B cell (primary cell): ENCODE results near the gene TMEM53. TPM values are rescaled to one million over a fixed set of nuclear protein-coding genes. Genes with fewer than 3 reads are reported as not detected.

Experiments
- ATAC-seq: fragments of 200-7000 bp; cut with Tn5 transposase; one replicate; pipeline ENCODE4 v1.10.0; 2021; ENCODE audit warnings: low read depth, mild to moderate bottlenecking, moderate number of reproducible peaks, moderate library complexity
- CTCF ChIA-PET: fragments of 350-600 bp; sonication (Branson Sonifier 250); formaldehyde crosslinking; loops from one replicate; lab custom pipeline; 2021; ENCODE audit warnings: antibody characterized with exemption, inconsistent platforms; lab: Charles Lee
- POLR2A ChIA-PET: fragments of 350-600 bp; sonication (Branson Sonifier 250); formaldehyde crosslinking; loops from one replicate; lab custom pipeline; 2021; ENCODE audit warnings: antibody characterized with exemption; lab: Charles Lee
- DNase-seq: peaks from one replicate; pipeline ENCODE4 v3.0.0; 2013
- H2AFZ ChIP-seq: 2 replicates; pipeline ENCODE4 v1.6.1; 2012; ENCODE audit warnings: mild to moderate bottlenecking, low read depth, low read length; ENCODE audit not compliant: insufficient read depth, poor library complexity, severe bottlenecking
- H3K27ac ChIP-seq, 2 donors: 1 replicate in 1 of 2; 2 replicates in 1 of 2; pipeline ENCODE4 v1.5.1; 2012 to 2013; ENCODE audit warnings: low read length in 2 of 2, mild to moderate bottlenecking in 2 of 2, moderate library complexity in 1 of 2
- H3K27me3 ChIP-seq, 4 experiments: fragments of 200-600 bp in 1 of 4; sonication (generic) in 1 of 4; replicated peaks in 1 of 4; 1 replicate in 2 of 4; 2 replicates in 2 of 4; pipeline versions ENCODE4 v1.6.1 to v1.7.0; 2013 to 2016; ENCODE audit warnings: low read length in 3 of 4, mild to moderate bottlenecking in 2 of 4, mixed read lengths in 1 of 4, moderate library complexity in 1 of 4; ENCODE audit not compliant: insufficient read depth in 4 of 4, control insufficient read depth in 3 of 4; ENCODE audit errors: control extremely low read depth in 1 of 4
- H3K36me3 ChIP-seq, 2 experiments: replicated peaks in 1 of 2; 1 replicate in 1 of 2; 2 replicates in 1 of 2; pipeline versions ENCODE4 v1.6.1 to v1.7.1; 2013; ENCODE audit warnings: low read length in 1 of 2; ENCODE audit not compliant: insufficient read depth in 2 of 2, control insufficient read depth in 1 of 2; ENCODE audit errors: control extremely low read depth in 1 of 2, extremely low read depth in 1 of 2
- H3K4me1 ChIP-seq, 2 donors: fragments of 200-600 bp in 1 of 2; sonication (generic) in 1 of 2; 1 replicate in 1 of 2; 2 replicates in 1 of 2; pipeline versions ENCODE4 v1.5.1 to v1.6.1; 2013 to 2017; ENCODE audit warnings: low read length in 2 of 2; ENCODE audit not compliant: control insufficient read depth in 2 of 2, insufficient read depth in 2 of 2
- H3K4me2 ChIP-seq: replicated peaks from 2 replicates; pipeline ENCODE3; 2012; ENCODE audit warnings: mild to moderate bottlenecking, low read depth, low read length; ENCODE audit not compliant: poor library complexity, severe bottlenecking
- H3K4me3 ChIP-seq, 5 experiments: fragments of 200-600 bp in 1 of 5; sonication (generic) in 1 of 5; 1 replicate in 3 of 5; 2 replicates in 2 of 5; pipeline versions ENCODE4 v1.5.1 to v1.7.0; 2011 to 2016; ENCODE audit warnings: low read length in 4 of 5, mild to moderate bottlenecking in 4 of 5, low read depth in 2 of 5, control low read depth in 1 of 5, moderate library complexity in 1 of 5; ENCODE audit not compliant: insufficient read depth in 1 of 5; ENCODE audit errors: control extremely low read depth in 1 of 5, extremely low read depth in 1 of 5
- H3K79me2 ChIP-seq: fragments of 200-600 bp; sonication (generic); one replicate; pipeline ENCODE4 v1.6.0; 2016; ENCODE audit warnings: low read length; ENCODE audit not compliant: control insufficient read depth, insufficient read depth
- H3K9ac ChIP-seq: fragments of 200-600 bp; sonication (generic); 2 replicates; pipeline ENCODE4 v1.6.1; 2017; ENCODE audit warnings: mild to moderate bottlenecking, low read length, moderate library complexity
- H3K9me3 ChIP-seq, 3 donors: one replicate each; pipeline versions ENCODE4 v1.6.1 to v1.7.1; 2013; ENCODE audit warnings: low read length in 2 of 3; ENCODE audit not compliant: control insufficient read depth in 2 of 3, insufficient read depth in 1 of 3; ENCODE audit errors: control extremely low read depth in 1 of 3
- H4K20me1 ChIP-seq: 2 replicates; pipeline ENCODE4 v1.6.0; 2012; ENCODE audit warnings: mild to moderate bottlenecking, low read length; ENCODE audit not compliant: insufficient read depth, control insufficient read depth, poor library complexity, severe bottlenecking
- H3K27ac Mint-ChIP-seq: one replicate; pipeline ENCODE4 v1.8.0; 2021; ENCODE audit warnings: mixed read lengths
- H3K27me3 Mint-ChIP-seq: one replicate; pipeline ENCODE4 v1.8.0; 2021; ENCODE audit warnings: mixed read lengths
- H3K4me1 Mint-ChIP-seq: one replicate; pipeline ENCODE4 v1.8.0; 2021; ENCODE audit warnings: mixed read lengths
- H3K4me3 Mint-ChIP-seq: one replicate; pipeline ENCODE4 v1.8.0; 2021; ENCODE audit warnings: mixed read lengths
- H3K9me3 Mint-ChIP-seq: one replicate; pipeline ENCODE4 v1.8.0; 2022; ENCODE audit warnings: mixed read lengths; ENCODE audit not compliant: insufficient read depth
- CTCF ChIP-seq: fragments of 200-600 bp; IDR thresholded peaks from one replicate; pipeline ENCODE4 v1.8.0; 2022; ENCODE audit warnings: antibody characterized with exemption, mild to moderate bottlenecking
- EZH2 ChIP-seq: IDR thresholded peaks from 2 replicates; pipeline ENCODE4 v1.6.1; 2012; ENCODE audit warnings: borderline replicate concordance, low read depth, mild to moderate bottlenecking, moderate library complexity, low read length; ENCODE audit not compliant: insufficient read depth, poor library complexity, severe bottlenecking
- whole genome bisulfite sequencing: methylation state at CpG from one replicate; pipeline ENCODE4 v1.1.5; 2013; ENCODE audit warnings: missing lambda C conversion rate; ENCODE audit not compliant: insufficient coverage; 5-methylcytosine and 5-hydroxymethylcytosine counted together
- intact Hi-C: fragments of 100-400 bp; cut with micrococcal nuclease; formaldehyde crosslinking; loops from one replicate; pipeline ENCODE4 v1.10.0; 2022
- polyA plus RNA-seq: library from polyadenylated mRNA; depleted of rRNA; stranded (reverse); fragments of >200 nt; gene quantifications from 2 replicates; pipeline ENCODE4 v1.2.3, GENCODE V29; 2012
- total RNA-seq, 2 donors: library from RNA; stranded (reverse); fragments of 120-200 nt in 1 of 2; gene quantifications; 1 replicate in 1 of 2; 2 replicates in 1 of 2; pipeline versions ENCODE4 v1.2.3 to v1.2.4, GENCODE V29; 2013 to 2022

Gene TMEM53
- total and polyA plus RNA-seq, 2 donors (not counting 1 experiment from before 2014, with no cell fraction given): 6.5 to 6.8 TPM

GRCh38 chr1:44672254-44672955 is 1.9 kb downstream of the TMEM53 start:
- ChIA-PET POLR2A (no interaction called here), CTCF (interaction anchor here (1.0 to 5.3 kb wide), 5 partner anchors 13 to 100 kb away, joined by 3 to 33 read pairs (median 3); no protein-coding TSS in a partner anchor)
- Histone ChIP-seq H3K36me3 (no peaks in the 10 kb centered on the region), H3K4me3 (no peak overlapping the region), H4K20me1 (no peaks in the 10 kb centered on the region), H3K4me1 (peaks cover 34 to 50% of the 10 kb centered on the region in 2 donors), H3K79me2 (peaks cover 2% of the 10 kb centered on the region), H3K9me3 (no peaks in the 10 kb centered on the region), H3K27ac (peak overlapping the region; percentile 37 to 38), H2AFZ (peak overlapping the region; percentile 70), H3K4me2 (peak overlapping the region; percentile 55), H3K27me3 (no peaks in the 10 kb centered on the region), H3K9ac (no peak overlapping the region)
- Mint-ChIP-seq H3K27me3 (no peaks in the 10 kb centered on the region), H3K4me3 (peak overlapping the region; percentile 91), H3K27ac (peak overlapping the region; percentile 85), H3K9me3 (no peaks in the 10 kb centered on the region), H3K4me1 (peaks cover 35% of the 10 kb centered on the region)
- ATAC-seq (no peak), DNase-seq (peak; percentile 61)
- TF ChIP-seq CTCF (no peak), EZH2 (no peak)
- WGBS: 0% methylated on average over 4 of the region's 13 CpGs
- intact Hi-C loops: loop anchor here (5.0 kb wide), 1 partner anchor 50 kb away; no protein-coding TSS in a partner anchor
